HG03108 (cell line): Measurements from ENCODE around the gene ZNF318.
A peak's percentile ranks its signal among the peaks of the same experiment; 100 is the strongest.
"Not testable (repeated sequence)": the region's sequence is repeated elsewhere in the genome, so short reads cannot be mapped to it uniquely, and the experiment has no call there.

Source experiments
- ATAC-seq: cut with Tn5 transposase; IDR thresholded peaks from one replicate; pipeline ENCODE4 v1.9.1; 2021; ENCODE audit warnings: moderate library complexity; ENCODE audit not compliant: unreplicated experiment

The ZNF318 gene

GRCh38 chr6:43336382-43336781, 33.1 kb downstream of the ZNF318 start:
- ATAC-seq = no peak

GRCh38 chr6:43335469-43335868, 34.0 kb downstream of the ZNF318 start:
- no peak for ATAC-seq

DNA sequence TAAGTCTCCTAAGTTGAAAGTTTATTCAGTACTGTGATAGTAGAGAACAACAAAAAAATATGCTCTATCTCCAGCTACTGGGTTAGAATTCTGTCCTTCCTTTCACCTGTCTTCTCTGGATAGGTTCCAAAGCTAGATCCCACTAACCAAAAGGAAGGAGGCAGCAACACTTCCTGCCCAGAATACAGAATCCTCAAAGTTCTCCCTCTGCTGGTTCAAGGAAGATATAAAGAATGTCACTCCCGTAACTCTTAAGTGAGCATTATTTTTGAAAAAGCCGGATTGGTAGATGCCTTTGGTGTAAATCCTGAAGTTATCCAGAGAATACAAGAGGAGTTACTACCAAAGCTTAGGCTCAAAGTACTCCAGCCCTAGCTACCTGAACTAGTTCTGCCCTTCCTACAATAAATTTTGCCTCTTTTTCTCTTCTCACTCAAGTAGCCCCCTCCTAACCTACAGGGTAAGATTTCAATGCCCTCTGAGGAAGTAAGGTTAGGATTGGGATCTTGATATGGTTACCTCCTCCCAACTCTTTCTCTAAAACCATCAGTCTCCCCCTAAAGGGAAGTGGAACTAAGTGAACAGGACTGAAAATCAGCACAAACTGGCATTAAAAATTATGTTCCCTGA, 34.9 kb downstream of the ZNF318 start:
- ATAC-seq = no peak

DNA sequence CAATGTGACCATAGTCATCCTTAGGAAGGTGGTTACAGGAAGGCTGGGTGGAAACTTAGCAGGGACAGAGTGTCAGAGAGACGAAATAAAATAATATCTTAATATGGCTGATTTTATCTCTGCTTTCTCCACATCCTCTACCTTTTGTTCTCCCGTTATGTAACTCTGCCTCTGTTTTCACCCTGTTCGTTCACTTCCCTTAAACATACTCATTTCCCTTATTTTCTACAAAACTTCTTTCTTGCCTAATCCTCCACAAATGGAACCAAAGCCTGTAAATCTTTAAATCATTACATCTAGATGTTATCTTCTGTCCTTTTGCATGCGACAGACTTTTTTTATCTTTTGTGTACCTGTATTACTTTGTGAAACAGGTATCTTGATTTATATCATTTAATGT, 37.6 kb downstream of the ZNF318 start:
- ATAC-seq = no peak

- ATAC-seq = no peak
Observed at GRCh38 chr6:43331470-43331869, 38.0 kb downstream of the ZNF318 start.

DNA sequence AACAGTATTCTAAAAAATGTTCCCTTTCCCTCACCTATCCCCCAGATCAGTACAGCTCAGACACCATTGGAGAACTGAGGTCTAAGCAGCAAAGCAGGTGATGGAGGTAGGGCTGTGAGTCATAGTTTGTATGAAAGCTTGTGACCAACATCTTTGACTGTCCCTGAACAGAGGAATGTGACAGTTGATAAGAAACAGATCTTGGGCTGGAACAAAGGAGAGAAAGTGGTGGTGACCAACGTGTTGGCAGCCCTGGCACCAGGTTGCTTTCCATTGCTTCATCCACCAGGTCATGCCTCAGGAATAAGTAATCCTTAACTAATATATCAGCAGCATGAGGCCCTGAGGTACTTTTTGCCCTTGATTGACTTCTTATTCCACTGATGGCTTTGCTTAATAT, 40.9 kb downstream of the ZNF318 start:
- ATAC-seq = no peak

- ATAC-seq = no peak
Observed at GRCh38 chr6:43325876-43326275, 43.6 kb downstream of the ZNF318 start.

- no peak for ATAC-seq
Observed at GRCh38 chr6:43318011-43318410, 51.4 kb downstream of the ZNF318 start.

DNA sequence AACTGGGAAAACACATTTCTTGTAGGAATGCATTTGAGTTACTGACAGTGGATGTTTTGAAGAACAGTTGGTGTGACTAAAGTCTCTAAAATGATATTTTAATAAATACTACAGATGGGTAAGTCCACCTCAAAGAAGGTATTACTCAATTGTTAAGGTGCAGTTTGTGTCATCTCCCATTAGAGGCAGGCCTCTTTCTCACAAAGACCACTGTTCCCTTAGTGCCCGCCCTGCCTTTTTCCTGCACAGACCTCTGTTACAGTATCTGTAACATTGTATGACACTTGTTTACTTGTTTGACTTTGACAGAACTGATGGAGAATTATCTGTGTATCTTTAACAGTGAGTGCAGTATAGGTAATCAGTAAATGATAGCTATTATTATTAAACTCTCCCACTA, 55.6 kb downstream of the ZNF318 start:
- no peak for ATAC-seq

DNA sequence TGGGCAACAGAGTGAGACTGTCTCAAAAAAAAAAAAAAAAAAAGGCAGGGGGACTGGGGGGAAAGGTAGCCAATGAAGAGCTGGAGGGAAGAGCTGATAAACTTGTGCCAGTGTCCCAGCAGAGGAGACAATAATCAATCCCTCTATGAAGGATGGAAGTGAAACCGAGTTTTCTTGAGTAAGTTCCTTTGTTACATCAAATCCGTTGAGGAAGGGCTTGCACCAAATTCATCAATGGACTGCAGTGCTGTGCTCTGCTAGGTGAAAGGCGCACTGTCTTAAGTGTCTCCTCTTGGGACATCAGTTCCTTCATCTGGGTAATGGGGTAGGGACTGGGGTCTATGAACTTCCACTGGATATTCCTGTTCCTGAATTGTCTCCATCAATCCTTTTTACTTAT, 57.8 kb downstream of the ZNF318 start:
- no peak for ATAC-seq

- ATAC-seq = no peak
Observed at GRCh38 chr6:43310624-43311023, 58.8 kb downstream of the ZNF318 start.

DNA sequence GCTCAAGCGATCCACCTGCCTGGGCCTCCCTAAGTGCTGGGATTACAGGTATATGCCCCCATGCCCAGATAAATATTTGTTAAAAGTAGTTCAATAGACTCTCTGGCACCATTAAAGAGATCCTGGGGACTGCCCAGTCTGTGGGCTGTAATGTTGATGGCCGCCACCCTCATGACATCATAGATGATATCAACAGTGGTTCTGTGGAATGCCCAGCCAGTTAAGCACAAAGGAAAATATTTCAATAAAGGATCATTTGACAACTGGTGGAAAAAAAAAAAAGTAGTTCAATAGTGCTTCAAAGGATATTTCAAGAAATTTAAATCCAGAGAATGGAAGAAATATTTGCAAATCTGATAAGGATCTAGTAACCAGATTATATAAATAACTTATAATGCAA, 59.3 kb downstream of the ZNF318 start:
- ATAC-seq = no peak

GRCh38 chr6:43308990-43309477, 60.4 kb downstream of the ZNF318 start:
- ATAC-seq = no peak

- ATAC-seq = peak; percentile 53
Observed at GRCh38 chr6:43308101-43308989, 61.1 kb downstream of the ZNF318 start, which contains the start of gene CRIP3. Gene CRIP3 (minus strand): TSS chr6:43308826. CDS start chr6:43308792, 34 bp downstream.

GRCh38 chr6:43307451-43308100, 61.9 kb downstream of the ZNF318 start:
- no peak for ATAC-seq

GRCh38 chr6:43306086-43306485, 63.4 kb downstream of the ZNF318 start:
- no peak for ATAC-seq

GRCh38 chr6:43304882-43305281, 64.6 kb downstream of the ZNF318 start:
- ATAC-seq = no peak

DNA sequence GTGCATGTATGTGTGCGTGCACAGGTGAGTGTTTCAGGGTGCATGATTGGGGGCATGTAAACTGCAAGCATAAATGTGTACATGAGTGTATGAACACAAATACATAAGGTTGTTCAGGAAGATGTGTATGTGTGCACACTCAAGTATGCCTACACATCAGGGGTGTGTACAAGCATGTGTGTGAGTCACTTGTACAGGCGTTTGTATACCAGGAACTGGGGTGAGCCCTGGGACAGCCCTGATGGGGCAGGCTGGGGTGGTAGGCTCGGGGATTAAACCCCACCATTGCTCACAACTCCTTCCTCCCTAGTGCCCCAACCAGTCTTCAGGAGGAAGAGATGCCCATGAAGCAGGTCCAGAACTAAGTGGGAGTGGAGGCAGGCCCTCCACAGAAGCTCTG, 65.1 kb downstream of the ZNF318 start:
- ATAC-seq = no peak

DNA sequence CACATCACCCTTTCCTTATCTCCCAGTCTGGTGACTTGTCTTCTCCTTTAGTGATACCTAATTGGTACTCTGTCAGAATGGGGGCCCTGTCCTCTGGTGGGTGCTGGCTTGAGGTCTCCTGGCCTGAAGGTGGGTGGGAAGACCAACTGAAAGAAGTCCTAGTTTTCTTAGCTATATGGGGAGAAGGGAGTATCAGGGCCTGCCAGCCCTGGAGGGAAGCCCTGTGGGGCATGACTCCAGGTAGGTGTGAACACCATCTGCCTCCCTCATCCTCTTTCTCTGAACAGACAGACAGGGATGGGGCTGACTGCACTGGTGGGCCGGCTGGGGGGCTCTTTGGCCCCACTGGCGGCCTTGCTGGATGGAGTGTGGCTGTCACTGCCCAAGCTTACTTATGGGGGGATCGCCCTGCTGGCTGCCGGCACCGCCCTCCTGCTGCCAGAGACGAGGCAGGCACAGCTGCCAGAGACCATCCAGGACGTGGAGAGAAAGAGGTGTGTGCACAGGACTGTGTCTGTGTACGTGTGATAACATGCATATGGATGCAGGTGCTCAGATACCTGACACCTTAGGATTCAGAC, 65.6 kb downstream of the ZNF318 start:
- ATAC-seq = no peak

GRCh38 chr6:43303006-43303405, 66.4 kb downstream of the ZNF318 start:
- not testable (repeated sequence) for ATAC-seq

DNA sequence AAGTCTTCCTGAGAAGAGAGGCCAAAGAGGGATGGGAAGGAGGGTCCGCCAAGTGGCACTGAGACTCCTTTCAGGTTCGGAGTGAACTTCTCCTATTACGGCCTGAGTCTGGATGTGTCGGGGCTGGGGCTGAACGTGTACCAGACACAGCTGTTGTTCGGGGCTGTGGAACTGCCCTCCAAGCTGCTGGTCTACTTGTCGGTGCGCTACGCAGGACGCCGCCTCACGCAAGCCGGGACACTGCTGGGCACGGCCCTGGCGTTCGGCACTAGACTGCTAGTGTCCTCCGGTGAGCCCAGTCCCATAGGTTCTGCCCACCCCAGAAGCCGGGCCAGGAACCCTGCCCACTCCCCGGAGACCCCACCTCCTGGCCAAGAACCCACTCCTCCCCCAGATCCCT, 67.3 kb downstream of the ZNF318 start:
- ATAC-seq = no peak
